WTC11 (cell line): Measurements from ENCODE around the gene GATA2. TPM values are rescaled to one million over a fixed set of nuclear protein-coding genes. Genes with fewer than 3 reads are reported as not detected.
A peak's percentile ranks its signal among the peaks of the same experiment; 100 is the strongest.

ENCODE experiments used
- ATAC-seq: fragments of 200-7000 bp; cut with Tn5 transposase; 2 replicates; pipeline ENCODE4 v1.10.0; 2021; ENCODE audit warnings: mild to moderate bottlenecking, moderate library complexity
- CTCF ChIA-PET: fragments of 300-600 bp; sonication (Branson Sonifier 250); formaldehyde crosslinking; loops from one replicate; lab custom pipeline; 2021; ENCODE audit warnings: antibody characterized with exemption; lab: Charles Lee
- POLR2A ChIA-PET: fragments of 350-600 bp; sonication (Branson Sonifier 250); formaldehyde crosslinking; loops from one replicate; lab custom pipeline; 2021; ENCODE audit warnings: antibody characterized with exemption; lab: Charles Lee
- DNase-seq: peaks from one replicate; pipeline ENCODE4 v3.0.0; 2021; ENCODE audit warnings: low spot score
- H3K27ac Mint-ChIP-seq: 2 replicates; pipeline ENCODE4 v1.8.0; 2021; ENCODE audit warnings: mixed read lengths
- H3K27me3 Mint-ChIP-seq: 2 replicates; pipeline ENCODE4 v1.8.0; 2021; ENCODE audit warnings: low read depth, mild to moderate bottlenecking, moderate library complexity, mixed read lengths
- H3K36me3 Mint-ChIP-seq: 2 replicates; pipeline ENCODE4 v1.8.0; 2021; ENCODE audit warnings: mixed read lengths
- H3K4me1 Mint-ChIP-seq: 2 replicates; pipeline ENCODE4 v1.8.0; 2022; ENCODE audit warnings: mixed read lengths
- H3K4me3 Mint-ChIP-seq: 2 replicates; pipeline ENCODE4 v1.8.0; 2021; ENCODE audit warnings: mild to moderate bottlenecking, moderate library complexity, mixed read lengths
- H3K9me3 Mint-ChIP-seq: 2 replicates; pipeline ENCODE4 v1.8.0; 2021; ENCODE audit warnings: mixed read lengths
- ATF2 ChIP-seq: sonication (generic); formaldehyde crosslinking; IDR thresholded peaks from 2 replicates; pipeline ENCODE4 v1.8.1; 2022; ENCODE audit warnings: low read depth, missing genetic modification reagents, borderline replicate concordance
- CBFB ChIP-seq: sonication (generic); formaldehyde crosslinking; IDR thresholded peaks from 2 replicates; pipeline ENCODE4 v1.8.1; 2022; ENCODE audit warnings: mild to moderate bottlenecking, low read depth, missing genetic modification reagents
- CDX4 ChIP-seq: fragments of 250-450 bp; sonication (Bioruptor Pico); IDR thresholded peaks from 2 replicates; pipeline ENCODE4 v1.9.0; 2021; ENCODE audit warnings: moderate library complexity, mild to moderate bottlenecking, inconsistent platforms, borderline replicate concordance
- ERG ChIP-seq: fragments of 250-450 bp; sonication (Bioruptor Pico); IDR thresholded peaks from 2 replicates; pipeline ENCODE4 v1.8.0; 2021; ENCODE audit warnings: mild to moderate bottlenecking
- FOXP1 ChIP-seq: sonication (generic); formaldehyde crosslinking; IDR thresholded peaks from 2 replicates; pipeline ENCODE4 v1.8.0; 2022; ENCODE audit warnings: missing genetic modification reagents, mild to moderate bottlenecking, moderate library complexity, borderline replicate concordance
- GTF2I ChIP-seq: fragments of 250-450 bp; sonication (Bioruptor Pico); conservative IDR thresholded peaks from 2 replicates; pipeline ENCODE4 v1.4.0; 2021; ENCODE audit warnings: mild to moderate bottlenecking
- MYBL2 ChIP-seq: sonication (generic); formaldehyde crosslinking; IDR thresholded peaks from 2 replicates; pipeline ENCODE4 v1.8.1; 2023; ENCODE audit warnings: mild to moderate bottlenecking, moderate library complexity, missing genetic modification reagents
- OVOL2 ChIP-seq: fragments of 250-450 bp; sonication (Bioruptor Pico); IDR thresholded peaks from 2 replicates; pipeline ENCODE4 v1.9.0; 2021; ENCODE audit warnings: mild to moderate bottlenecking, borderline replicate concordance
- TEAD4 ChIP-seq: sonication (generic); formaldehyde crosslinking; IDR thresholded peaks from 2 replicates; pipeline ENCODE4 v1.8.0; 2022; ENCODE audit warnings: mild to moderate bottlenecking, missing genetic modification reagents
- ZBTB43 ChIP-seq: sonication (generic); formaldehyde crosslinking; IDR thresholded peaks from 2 replicates; pipeline ENCODE4 v1.8.1; 2023; ENCODE audit warnings: mild to moderate bottlenecking, missing genetic modification reagents
- ZNF281 ChIP-seq: sonication (generic); formaldehyde crosslinking; IDR thresholded peaks from 2 replicates; pipeline ENCODE4 v1.8.0; 2023; ENCODE audit warnings: mild to moderate bottlenecking, missing genetic modification reagents
- ZNF512 ChIP-seq: sonication (generic); formaldehyde crosslinking; IDR thresholded peaks from 2 replicates; pipeline ENCODE4 v1.8.1; 2022; ENCODE audit warnings: missing genetic modification reagents, borderline replicate concordance
- total RNA-seq: library from RNA; stranded (reverse); gene quantifications from 3 replicates; pipeline ENCODE4 v1.2.3, GENCODE V29; 2021

Gene GATA2
- total RNA-seq, 1 experiment from 2014 or later: 1.6 TPM

- no peaks in the 10 kb centered on the region for H3K36me3 Mint-ChIP-seq
- POLR2A ChIA-PET: interaction anchor here (0.5 to 1.4 kb wide), 3 partner anchors 49 to 475 kb away, joined by 3 read pairs; no protein-coding TSS in a partner anchor
- TF ChIP-seq TEAD4 (CRISPR knock-in tag) (no peak), FOXP1 (CRISPR knock-in tag) (no peak), CDX4 (CRISPR knock-in tag) (no peak)
- peaks cover 81% of the 10 kb centered on the region for H3K27me3 Mint-ChIP-seq
- peak overlapping the region; percentile 75 for H3K4me3 Mint-ChIP-seq
- H3K9me3 Mint-ChIP-seq: no peaks in the 10 kb centered on the region
- DNase-seq: no peak
- CTCF ChIA-PET: no interaction called here
- no peak for ATAC-seq
- H3K27ac Mint-ChIP-seq: peak overlapping the region; percentile 13
- peaks cover 60% of the 10 kb centered on the region for H3K4me1 Mint-ChIP-seq
Measured at GRCh38 chr3:128431803-128432300, 61.1 kb downstream of the GATA2 start.

- Mint-ChIP-seq H3K27me3 (peaks cover 78% of the 10 kb centered on the region), H3K36me3 (no peaks in the 10 kb centered on the region), H3K4me3 (no peak overlapping the region), H3K4me1 (peaks cover 54% of the 10 kb centered on the region), H3K9me3 (no peaks in the 10 kb centered on the region), H3K27ac (no peak overlapping the region)
- DNase-seq (no peak), ATAC-seq (no peak)
- ChIA-PET POLR2A (interaction anchor here (0.6 kb wide), 1 partner anchor 54 kb away, joined by 4 read pairs; no protein-coding TSS in a partner anchor), CTCF (interaction anchor here (0.8 to 2.2 kb wide), 5 partner anchors 8 to 177 kb away, joined by 3 to 9 read pairs (median 3); no protein-coding TSS in a partner anchor)
- TF ChIP-seq FOXP1 (CRISPR knock-in tag) (no peak), OVOL2 (no peak), ZBTB43 (CRISPR knock-in tag) (no peak), ZNF512 (no peak), MYBL2 (no peak), ATF2 (CRISPR knock-in tag) (no peak)
Measured at GRCh38 chr3:128430731-128431130, 62.3 kb downstream of the GATA2 start.

- CTCF ChIA-PET: interaction anchor here (0.8 to 2.2 kb wide), 5 partner anchors 9 to 178 kb away, joined by 3 to 9 read pairs (median 3); no protein-coding TSS in a partner anchor
- H3K4me3 Mint-ChIP-seq: no peak overlapping the region
- TF ChIP-seq FOXP1 (CRISPR knock-in tag) (no peak), CBFB (CRISPR knock-in tag) (no peak), ZNF281 (no peak), GTF2I (CRISPR knock-in tag) (no peak), ERG (CRISPR knock-in tag) (no peak), MYBL2 (no peak)
- POLR2A ChIA-PET: interaction anchor here (0.6 kb wide), 1 partner anchor 54 kb away, joined by 4 read pairs; no protein-coding TSS in a partner anchor
- H3K27ac Mint-ChIP-seq: no peak overlapping the region
- DNase-seq (no peak), ATAC-seq (no peak)
- H3K27me3 Mint-ChIP-seq: peaks cover 79% of the 10 kb centered on the region
- no peaks in the 10 kb centered on the region for H3K9me3 Mint-ChIP-seq
- peaks cover 52% of the 10 kb centered on the region for H3K4me1 Mint-ChIP-seq
- no peaks in the 10 kb centered on the region for H3K36me3 Mint-ChIP-seq
Measured at GRCh38 chr3:128430301-128430700, 62.7 kb downstream of the GATA2 start.
